ENCODE results near the gene KCNQ5.

KCNQ5 gene

GRCh38 chr6:73058736-73059135 is 436.9 kb downstream of the KCNQ5 start:
- no peak for DNase-seq (ENCODE audit: low read depth)

- DNase-seq (ENCODE audit: low read depth) = no peak
Observed at GRCh38 chr6:73062130-73062529, 440.3 kb downstream of the KCNQ5 start.

- DNase-seq (ENCODE audit: low read depth) = no peak
Observed at GRCh38 chr6:73062837-73063236, 441.0 kb downstream of the KCNQ5 start.

DNA sequence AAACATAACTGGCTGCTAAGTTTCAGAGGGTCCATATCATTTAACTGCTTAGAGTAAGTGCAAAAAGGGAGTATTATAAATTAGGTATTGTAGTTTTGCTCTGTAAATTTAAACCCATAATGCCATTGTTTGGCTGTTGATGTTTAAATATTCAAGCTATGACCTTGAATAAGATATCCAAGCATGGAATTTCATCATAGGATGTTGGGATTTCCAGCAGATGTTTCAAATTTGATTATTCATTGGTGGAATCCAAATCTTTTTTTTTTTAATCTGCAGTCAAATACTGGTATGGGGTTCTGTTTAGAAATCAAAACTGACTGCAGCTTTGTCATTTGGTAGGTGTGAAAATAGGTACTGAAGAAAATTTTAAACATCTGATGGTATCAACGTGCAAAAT is 442.4 kb downstream of the KCNQ5 start:
- no peak for DNase-seq (ENCODE audit: low read depth)

DNA sequence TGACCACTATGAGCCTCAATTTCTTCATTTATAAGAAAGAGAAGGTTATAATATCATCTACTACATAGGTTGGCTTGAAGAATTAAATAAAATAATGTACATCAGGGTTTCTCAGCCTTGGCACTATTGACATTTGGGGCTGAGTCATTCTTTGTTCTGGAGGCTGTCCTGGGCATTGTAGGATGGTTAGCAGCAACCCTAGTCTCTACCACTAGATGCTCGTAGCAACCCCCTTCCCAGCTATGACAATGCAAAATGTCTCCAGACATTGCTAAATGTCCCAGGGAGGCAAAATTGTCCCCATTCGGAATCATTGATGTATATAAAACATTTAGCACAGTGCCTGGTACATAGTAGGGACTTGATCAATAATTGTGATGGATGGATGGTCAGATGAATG is 451.4 kb downstream of the KCNQ5 start:
- no peak for DNase-seq (ENCODE audit: low read depth)

DNA sequence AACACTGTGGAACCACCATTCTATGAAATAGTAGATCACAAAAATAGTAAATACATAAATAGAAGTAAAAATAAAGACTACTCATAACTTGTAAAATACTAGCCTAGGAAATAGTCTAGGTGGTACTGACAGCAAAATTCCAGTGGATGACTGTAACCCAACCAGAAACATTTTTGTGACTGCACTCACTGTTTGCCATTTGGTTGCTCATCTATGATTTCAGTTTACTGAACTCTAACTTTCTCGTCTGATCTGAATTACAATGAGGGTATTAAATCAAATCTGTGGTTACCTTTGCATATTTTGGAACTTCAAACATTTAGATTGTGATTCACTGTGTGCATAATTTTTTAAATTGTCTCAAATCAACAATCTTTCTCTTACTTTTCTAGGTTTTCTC is 452.3 kb downstream of the KCNQ5 start:
- DNase-seq (ENCODE audit: low read depth) = no peak

- no peak for DNase-seq (ENCODE audit: low read depth)
Observed at GRCh38 chr6:73076211-73076954, 454.5 kb downstream of the KCNQ5 start.

- DNase-seq (ENCODE audit: low read depth) = no peak
Observed at GRCh38 chr6:73078333-73078862, 456.5 kb downstream of the KCNQ5 start.

GRCh38 chr6:73078908-73079610 is 457.2 kb downstream of the KCNQ5 start:
- no peak for DNase-seq (ENCODE audit: low read depth)

GRCh38 chr6:73079611-73079955 is 457.7 kb downstream of the KCNQ5 start:
- DNase-seq (ENCODE audit: low read depth) = no peak

DNA sequence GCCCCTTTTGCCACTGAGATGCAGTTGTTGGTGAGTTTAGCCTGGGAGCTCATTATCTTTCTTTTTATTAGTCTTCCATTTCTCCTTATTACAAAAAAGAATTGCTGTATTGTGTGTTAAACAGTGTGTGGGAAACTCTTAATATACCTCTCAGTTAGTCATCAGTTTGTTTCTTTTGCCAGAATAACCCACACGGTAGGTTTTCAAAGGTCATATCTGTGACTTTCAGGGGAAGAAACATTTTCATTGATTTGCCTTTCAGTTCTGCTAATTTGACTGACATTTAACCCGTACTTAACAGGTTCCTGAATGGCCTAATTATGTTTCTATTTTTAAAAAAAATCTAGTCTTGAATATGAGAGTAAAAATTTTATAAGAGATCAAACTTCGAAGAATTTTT is 458.1 kb downstream of the KCNQ5 start:
- no peak for DNase-seq (ENCODE audit: low read depth)

DNA sequence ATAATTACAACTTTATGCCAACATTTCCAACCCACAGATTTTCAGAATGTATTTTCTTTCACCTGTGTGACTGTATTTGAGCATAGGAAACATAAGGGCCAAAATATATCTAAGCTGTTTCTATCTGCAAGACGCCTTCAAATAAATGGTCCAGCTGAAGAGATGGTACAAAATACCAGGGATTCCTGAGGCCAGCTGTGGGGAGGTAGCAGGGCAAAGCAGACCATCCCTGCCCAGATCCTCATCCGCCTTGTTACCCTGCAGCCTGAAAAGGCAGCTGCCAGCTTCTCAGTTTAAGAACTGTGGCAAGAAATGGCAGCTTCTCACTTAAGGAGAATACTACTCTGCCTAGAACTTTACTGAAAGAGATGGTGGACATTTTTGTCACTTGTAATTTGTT is 460.1 kb downstream of the KCNQ5 start:
- no peak for DNase-seq (ENCODE audit: low read depth)

- no peak for DNase-seq (ENCODE audit: low read depth)
Observed at GRCh38 chr6:73083886-73084285, 462.0 kb downstream of the KCNQ5 start.

DNA sequence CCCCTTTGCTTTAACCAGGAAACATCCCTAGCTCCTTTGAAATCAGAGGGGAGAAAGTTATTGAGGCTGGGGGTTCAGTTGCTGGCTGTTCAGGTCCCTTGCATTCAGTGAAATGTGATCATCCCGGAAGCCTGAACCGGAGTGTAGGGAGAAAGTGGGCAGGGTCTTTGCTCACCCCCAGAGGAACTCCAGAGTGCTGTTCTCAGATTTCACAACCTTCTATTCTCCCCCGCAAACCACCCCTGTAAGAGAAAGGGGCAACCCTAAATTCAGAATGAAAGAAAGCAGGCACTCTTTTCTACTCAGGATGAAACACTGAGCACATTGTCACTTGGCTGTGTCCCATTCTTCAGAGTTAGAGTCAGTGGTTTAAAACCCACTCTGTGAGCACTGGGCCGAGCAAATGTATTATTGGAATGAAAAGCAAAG is 463.6 kb downstream of the KCNQ5 start:
- no peak for DNase-seq (ENCODE audit: low read depth)

- no peak for DNase-seq (ENCODE audit: low read depth)
Observed at GRCh38 chr6:73086726-73087125, 464.9 kb downstream of the KCNQ5 start.

DNA sequence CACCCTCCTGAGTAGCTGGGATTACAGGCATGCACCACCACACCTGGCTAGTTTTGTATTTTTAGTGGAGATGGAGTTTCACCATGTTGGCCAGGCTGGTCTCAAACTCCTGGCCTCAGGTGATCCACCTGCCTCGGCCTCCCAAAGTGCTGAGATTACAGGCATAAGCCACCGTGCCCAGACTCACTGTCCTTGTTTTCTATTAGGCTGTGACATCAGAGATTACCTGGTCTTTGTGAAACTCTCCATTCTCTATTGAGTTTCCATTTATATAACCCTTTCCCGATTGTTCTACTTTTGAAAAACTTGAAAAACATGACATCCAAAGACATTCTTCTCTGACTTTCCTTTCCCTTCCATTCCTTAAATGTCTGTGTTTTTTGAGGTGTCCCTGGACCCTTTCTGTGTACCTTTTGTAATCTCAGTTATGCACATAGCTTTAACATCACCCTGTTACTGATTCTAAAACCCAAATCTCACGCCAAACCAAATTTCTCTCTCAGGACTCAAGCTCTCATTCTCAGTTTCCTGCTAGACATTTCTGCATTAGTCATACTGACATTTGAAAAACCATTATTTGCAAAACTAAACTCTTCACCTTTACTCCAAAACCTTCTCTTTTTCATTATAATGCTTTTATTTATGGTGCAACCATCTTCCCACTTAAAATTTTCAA is 466.4 kb downstream of the KCNQ5 start:
- DNase-seq (ENCODE audit: low read depth) = no peak

DNA sequence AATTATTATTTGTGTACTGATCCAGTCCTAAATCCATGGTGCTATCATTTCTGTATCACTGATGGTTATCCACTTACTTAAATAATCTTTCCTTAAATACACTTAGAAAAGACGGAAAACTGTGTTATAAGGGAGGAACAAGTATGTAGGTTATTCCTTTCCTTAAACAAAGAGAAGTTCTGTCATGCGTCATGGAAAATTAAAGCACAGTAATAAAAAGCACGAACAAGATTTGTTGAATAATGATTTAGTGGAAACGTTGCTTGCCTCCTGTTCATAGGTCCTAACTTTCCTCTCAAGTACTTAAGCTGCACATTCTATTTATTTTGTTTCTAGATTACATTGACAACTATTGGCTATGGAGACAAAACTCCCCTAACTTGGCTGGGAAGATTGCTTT is 483.1 kb downstream of the KCNQ5 start:
- no peak for DNase-seq (ENCODE audit: low read depth)

- DNase-seq (ENCODE audit: low read depth) = no peak
Observed at GRCh38 chr6:73107016-73107415, 485.2 kb downstream of the KCNQ5 start.

- DNase-seq (ENCODE audit: low read depth) = no peak
Observed at GRCh38 chr6:73108949-73109348, 487.1 kb downstream of the KCNQ5 start.

- no peak for DNase-seq (ENCODE audit: low read depth)
Observed at GRCh38 chr6:73109659-73110058, 487.8 kb downstream of the KCNQ5 start.

DNA sequence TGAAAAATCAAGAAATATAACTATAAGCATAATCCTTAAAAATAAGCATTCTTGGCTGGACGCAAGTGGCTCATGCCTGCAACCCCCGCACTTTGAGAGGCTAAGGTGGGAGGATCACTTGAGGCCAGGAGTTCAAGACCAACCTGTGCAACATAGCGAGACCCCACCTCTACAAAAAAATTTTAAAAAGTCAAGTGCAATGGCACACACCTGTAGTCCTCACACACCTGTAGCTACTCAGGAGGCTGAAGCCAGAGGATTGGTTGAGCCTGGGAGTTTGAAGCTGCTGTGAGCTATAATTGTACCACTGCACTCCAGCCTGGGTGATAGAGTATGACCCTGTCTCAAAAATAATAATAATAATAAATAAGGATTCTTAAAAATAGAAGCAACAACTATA is 494.5 kb downstream of the KCNQ5 start:
- no peak for DNase-seq (ENCODE audit: low read depth)

DNA sequence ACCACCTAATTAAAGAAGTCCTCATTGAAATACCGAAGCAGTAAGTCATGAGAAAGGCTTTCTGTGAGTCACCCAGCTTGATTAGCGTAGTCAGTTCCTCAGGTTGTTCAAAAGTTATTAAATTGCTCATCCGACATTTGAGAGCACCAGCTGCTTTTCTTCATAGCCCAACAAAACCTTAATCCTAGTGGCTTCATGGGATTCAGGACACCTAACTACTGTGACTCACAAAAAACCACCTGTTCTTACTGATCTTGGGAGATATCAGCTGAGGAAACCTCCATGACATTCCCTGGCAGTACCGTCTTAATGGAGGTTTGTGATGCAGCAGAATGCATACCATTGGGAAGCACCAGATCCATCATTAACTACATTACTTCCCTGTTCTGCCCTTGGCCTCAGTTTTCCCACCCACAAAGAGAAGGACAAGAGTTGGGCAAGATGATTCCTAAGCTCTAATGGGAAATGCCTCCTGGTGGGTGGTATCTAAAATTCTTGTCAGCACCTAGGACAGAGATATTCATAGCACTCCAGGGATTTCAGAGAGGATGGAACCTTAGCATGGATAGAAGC is 499.6 kb downstream of the KCNQ5 start:
- DNase-seq (ENCODE audit: low read depth) = no peak
